ENCODE measurements around the gene TMEM116. TPM values are rescaled to one million over a fixed set of nuclear protein-coding genes. Genes with fewer than 3 reads are reported as not detected.

TMEM116 gene
- total and polyA plus RNA-seq, 2 donors (not counting 3 experiments of a cell fraction or from before 2014, with no cell fraction given), result 1.6 to 3.9 TPM

DNA sequence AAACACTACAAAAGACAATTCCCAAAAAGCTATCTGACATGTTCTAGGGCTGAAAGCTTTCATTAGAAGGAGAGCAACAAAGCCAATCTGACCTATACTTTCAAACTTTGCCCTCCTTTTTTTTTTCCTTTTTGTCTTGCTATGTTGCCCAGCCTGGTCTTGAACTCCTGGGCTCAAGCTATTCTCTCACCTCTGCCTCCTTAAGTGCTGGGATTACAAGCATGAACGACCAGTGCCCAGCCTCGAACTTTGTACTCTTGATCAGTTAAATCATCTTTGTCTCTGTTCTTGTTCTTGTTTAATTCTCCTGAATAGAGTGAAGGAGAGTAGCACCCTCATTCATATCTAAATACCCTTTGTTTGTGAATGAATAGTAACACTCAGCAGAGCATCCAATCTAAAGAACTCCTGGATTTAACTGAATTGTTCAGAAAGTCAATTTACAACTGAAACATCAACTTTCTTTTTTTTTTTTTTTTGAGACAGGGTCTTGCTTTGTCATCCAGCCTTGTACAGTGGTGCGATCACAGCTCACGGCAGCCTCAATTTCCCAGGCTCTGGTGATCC, 22.3 kb upstream of the TMEM116 start:
- intact Hi-C loops (cut with micrococcal nuclease), result no loop called here

More for the DNA sequence above, 22.3 kb upstream of the TMEM116 start:
- Histone ChIP-seq H3K4me1 (ENCODE audit: control insufficient read depth, extremely low read depth, insufficient read depth, low read length) (no peaks in the 10 kb centered on the region), H3K79me2 (ENCODE audit: control insufficient read depth, insufficient read depth, low read length) (no peaks in the 10 kb centered on the region), H3K9ac (replicated peaks; ENCODE audit: extremely low read depth, insufficient read depth, low read length) (no peak overlapping the region), H3K4me2 (ENCODE audit: insufficient read depth, low read length) (no peak overlapping the region), H3K27me3 (ENCODE audit: control insufficient read depth in 2 of 2, insufficient read depth in 2 of 2, low read length in 2 of 2) (no peaks in the 10 kb centered on the region), H3K9me3 (replicated peaks; ENCODE audit: control insufficient read depth, insufficient read depth, low read length) (no peaks in the 10 kb centered on the region), H4K20me1 (replicated peaks; ENCODE audit: control insufficient read depth, extremely low read depth, insufficient read depth, low read length) (no peaks in the 10 kb centered on the region), H3K4me3 (replicated peaks in 1 of 3; ENCODE audit: insufficient read depth in 1 of 3, low read depth in 1 of 3, low read length in 3 of 3) (no peak overlapping the region), H3K9me1 (replicated peaks; ENCODE audit: control insufficient read depth, extremely low read depth, insufficient read depth, low read length) (no peaks in the 10 kb centered on the region), H2AFZ (ENCODE audit: low read depth, low read length) (no peak overlapping the region), H3K27ac (ENCODE audit: insufficient read depth, low read depth, low read length) (no peak overlapping the region), H3K36me3 (ENCODE audit: control insufficient read depth in 2 of 2, extremely low read depth in 1 of 2, insufficient read depth in 2 of 2, low read length in 2 of 2) (peaks cover 7 to 26% of the 10 kb centered on the region in 2 experiments)
- FAIRE-seq (no peak), DNase-seq (ENCODE audit: low read depth, low spot score) (no peak)
- BruUV-seq (replicated peaks), result no TSS peak
- dilution Hi-C loops (cut with MboI; ENCODE audit: extremely low pct_ligation_motif_present, low sequenced_read_pairs), result no loop called here
- ChIA-PET CTCF (interaction anchor here (1.5 kb wide), 1 partner anchor 12 kb away, joined by 4 read pairs; no protein-coding TSS in a partner anchor), POLR2A (interaction anchor here (0.6 kb wide), 1 partner anchor 110 kb away, joined by 4 read pairs; no protein-coding TSS in a partner anchor)
- no peak for TF ChIP-seq POLR2AphosphoS5 (IDR thresholded peaks at IDR 0.05; ENCODE audit: insufficient read depth, low read depth, low read length)
- TF ChIP-seq MAX (IDR thresholded peaks at IDR 0.05; ENCODE audit: insufficient read depth, insufficient read length), result no peak
- no peak for TF ChIP-seq CTCF (IDR thresholded peaks at IDR 0.05; ENCODE audit: extremely low read depth in 1 of 2, insufficient read depth in 1 of 2, low read depth in 1 of 2, low read length in 2 of 2)
- no peak for TF ChIP-seq FOS (IDR thresholded peaks at IDR 0.05; ENCODE audit: borderline replicate concordance, insufficient read depth, low read length)
- no peak for TF ChIP-seq MYC (IDR thresholded peaks at IDR 0.05; ENCODE audit: low read depth, low read length)
- TF ChIP-seq GATA2 (IDR thresholded peaks at IDR 0.05; ENCODE audit: insufficient read depth, insufficient read length, low read depth, low read length), result no peak
- TF ChIP-seq JUN (IDR thresholded peaks at IDR 0.05; ENCODE audit: borderline replicate concordance, insufficient read depth, insufficient read length, low read depth), result no peak
- TF ChIP-seq EZH2 (IDR thresholded peaks at IDR 0.05; ENCODE audit: borderline replicate concordance, low read depth, low read length, severe bottlenecking), result no peak
- no peak for TF ChIP-seq POLR2A (IDR thresholded peaks at IDR 0.05; ENCODE audit: low read depth, low read length)

Measured in endothelial cell of umbilical vein (primary cell).